BE2C (cell line): ENCODE results near the gene FAM114A2.

ENCODE experiments used
- DNase-seq: peaks from one replicate; pipeline ENCODE4 v3.0.0-alpha.2; 2020
- H3K27me3 ChIP-seq: fragments of 250-450 bp; sonication (Bioruptor Pico); 2 replicates; pipeline ENCODE4 v1.5.1; 2020; ENCODE audit warnings: mild to moderate bottlenecking
- H3K36me3 ChIP-seq: fragments of 250-450 bp; sonication (Bioruptor Pico); 2 replicates; pipeline ENCODE4 v1.5.1; 2020; ENCODE audit warnings: mild to moderate bottlenecking
- H3K4me1 ChIP-seq: fragments of 250-450 bp; sonication (Bioruptor Pico); 2 replicates; pipeline ENCODE4 v1.5.1; 2020
- H3K4me3 ChIP-seq: 2 replicates; pipeline ENCODE4 v1.5.1; 2011; ENCODE audit warnings: low read depth, low read length
- H3K9me3 ChIP-seq: fragments of 250-450 bp; sonication (Bioruptor Pico); 2 replicates; pipeline ENCODE4 v1.5.1; 2020
- CTCF ChIP-seq: IDR thresholded peaks from 2 replicates; pipeline ENCODE4 v1.5.1; 2012; ENCODE audit warnings: mild to moderate bottlenecking, low read depth, low read length

Gene FAM114A2

GRCh38 chr5:153964880-153965645, 73.6 kb downstream of the FAM114A2 start:
- Histone ChIP-seq H3K36me3 (no peaks in the 10 kb centered on the region), H3K4me3 (no peak overlapping the region), H3K9me3 (no peaks in the 10 kb centered on the region; the same call in 1 of the 2 replicates), H3K27me3 (no peaks in the 10 kb centered on the region), H3K4me1 (no peaks in the 10 kb centered on the region)
- peak; percentile 95 for TF ChIP-seq CTCF
- peak; percentile 55 for DNase-seq

DNA sequence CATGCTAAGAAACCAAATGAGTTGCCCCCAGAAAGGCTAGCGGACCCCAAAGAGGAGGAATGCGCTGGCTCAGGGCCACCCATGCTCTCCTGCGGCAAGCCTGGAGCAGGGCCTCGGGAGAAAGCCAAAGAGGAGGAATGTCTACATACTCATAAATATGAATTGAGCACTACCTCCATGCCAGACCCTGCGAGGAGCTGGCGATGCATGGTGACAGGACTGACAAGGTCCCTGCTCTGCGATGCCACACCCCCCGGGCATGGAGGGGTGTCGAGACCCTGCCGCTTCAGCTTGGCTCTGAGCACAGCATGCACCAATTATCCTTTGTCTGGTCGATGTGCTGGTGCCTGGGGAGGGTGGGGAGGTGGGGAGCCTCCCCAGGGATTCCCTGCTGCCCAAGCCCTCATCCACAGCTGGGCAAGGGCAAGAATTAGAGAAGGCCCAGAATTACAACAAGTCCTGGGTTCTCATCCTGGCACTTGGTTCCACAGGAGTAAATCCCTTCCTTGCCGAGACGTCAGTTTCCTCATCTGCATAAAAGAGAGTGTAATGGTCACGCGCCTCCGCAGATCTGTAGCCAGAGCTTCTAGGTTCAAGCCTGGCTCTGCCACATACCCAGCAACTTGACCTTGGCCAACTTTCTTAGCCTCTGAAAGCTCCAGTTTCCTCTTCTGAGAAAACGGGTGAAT, 74.4 kb downstream of the FAM114A2 start:
- H3K4me3 ChIP-seq, result no peak overlapping the region
- no peak for TF ChIP-seq CTCF
- no peaks in the 10 kb centered on the region for H3K4me1 ChIP-seq
- no peaks in the 10 kb centered on the region; the same call in 1 of the 2 replicates for H3K9me3 ChIP-seq
- DNase-seq, result no peak
- H3K27me3 ChIP-seq, result no peaks in the 10 kb centered on the region
- H3K36me3 ChIP-seq, result no peaks in the 10 kb centered on the region

- no peak for TF ChIP-seq CTCF
- Histone ChIP-seq H3K4me3 (no peak overlapping the region), H3K4me1 (no peaks in the 10 kb centered on the region), H3K9me3 (no peaks in the 10 kb centered on the region; the same call in 1 of the 2 replicates), H3K27me3 (no peaks in the 10 kb centered on the region), H3K36me3 (no peaks in the 10 kb centered on the region)
- DNase-seq, result no peak
These were observed 78.2 kb downstream of the FAM114A2 start for GRCh38 chr5:153960269-153961215.

GRCh38 chr5:153959134-153959957, 79.4 kb downstream of the FAM114A2 start:
- Histone ChIP-seq H3K4me1 (no peaks in the 10 kb centered on the region), H3K36me3 (no peaks in the 10 kb centered on the region), H3K4me3 (no peak overlapping the region), H3K27me3 (no peaks in the 10 kb centered on the region), H3K9me3 (no peaks in the 10 kb centered on the region; the same call in 1 of the 2 replicates)
- TF ChIP-seq CTCF, result no peak
- DNase-seq, result no peak

DNA sequence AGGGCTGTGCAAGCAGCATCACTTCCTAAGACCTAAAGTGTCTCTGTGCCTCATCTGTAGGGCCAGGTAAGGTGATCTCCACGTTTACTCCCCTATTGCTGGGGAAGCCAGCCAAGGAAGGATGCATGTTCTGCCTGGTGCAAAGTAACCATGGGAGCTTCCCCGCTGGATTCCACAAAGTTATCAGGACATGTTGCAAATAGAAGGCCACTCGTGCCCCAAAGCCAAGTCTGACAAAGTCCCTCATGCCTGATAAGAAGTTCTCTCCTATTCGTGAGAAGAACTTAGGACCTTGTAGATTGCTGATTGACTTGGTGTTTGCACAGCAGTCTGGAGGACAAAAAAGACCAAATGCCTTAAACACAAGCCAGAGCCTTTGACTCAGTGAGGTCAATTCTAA, 81.5 kb downstream of the FAM114A2 start:
- no peak for TF ChIP-seq CTCF
- DNase-seq, result no peak
- Histone ChIP-seq H3K4me1 (no peaks in the 10 kb centered on the region), H3K4me3 (no peak overlapping the region), H3K27me3 (no peaks in the 10 kb centered on the region), H3K36me3 (no peaks in the 10 kb centered on the region), H3K9me3 (no peaks in the 10 kb centered on the region; the same call in 1 of the 2 replicates)
